Gastrocnemius medialis (tissue), 4 donors: ENCODE results near the gene LMNTD2. TPM values are rescaled to one million over a fixed set of nuclear protein-coding genes. Genes with fewer than 3 reads are reported as not detected.

ENCODE experiments used
- ATAC-seq, 2 donors: fragments of 150-250 bp; one replicate each; pipeline ENCODE4 v1.9.1; 2016
- DNase-seq, 2 donors: peaks; one replicate each; pipeline ENCODE4 v3.0.0-alpha.2; 2019
- H3K27ac ChIP-seq, 4 donors: fragments of 200-600 bp; sonication (generic); 1 replicate in 1 of 4; 2 replicates in 3 of 4; pipeline ENCODE4 v1.5.1; 2016 to 2018; ENCODE audit warnings: mild to moderate bottlenecking in 2 of 4, moderate library complexity in 1 of 4
- H3K27me3 ChIP-seq, 3 donors: fragments of 200-600 bp; sonication (generic) in 2 of 3; 1 replicate in 1 of 3; 2 replicates in 2 of 3; pipeline versions ENCODE4 v1.5.1 to v1.6.0; 2016 to 2019; ENCODE audit warnings: mild to moderate bottlenecking in 1 of 3, moderate library complexity in 1 of 3
- H3K36me3 ChIP-seq, 2 donors: fragments of 200-600 bp; sonication (generic) in 1 of 2; one replicate each; pipeline ENCODE4 v1.5.1; 2017 to 2018
- H3K4me1 ChIP-seq, 2 donors: fragments of 200-600 bp; sonication (generic) in 1 of 2; one replicate each; pipeline ENCODE4 v1.5.1; 2016 to 2017; ENCODE audit warnings: mild to moderate bottlenecking in 2 of 2
- H3K4me3 ChIP-seq, 4 donors: fragments of 200-600 bp; sonication (generic) in 3 of 4; 1 replicate in 1 of 4; 2 replicates in 3 of 4; pipeline ENCODE4 v1.5.1; 2016 to 2019; ENCODE audit warnings: mild to moderate bottlenecking in 2 of 4
- H3K9me3 ChIP-seq, 3 donors: fragments of 200-600 bp; sonication (generic) in 2 of 3; 1 replicate in 1 of 3; 2 replicates in 2 of 3; pipeline ENCODE4 v1.5.1; 2016 to 2019
- POLR2A ChIP-seq, 2 donors: fragments of 450-650 bp; IDR thresholded peaks; one replicate each; pipeline ENCODE4 v1.6.1; 2017; ENCODE audit warnings: antibody characterized with exemption in 2 of 2, mild to moderate bottlenecking in 2 of 2, moderate library complexity in 2 of 2
- in situ Hi-C, 4 donors: fragments of 200-750 bp; cut with MboI; loops; one replicate each; pipeline versions ENCODE4 v1.15.0 to v1.8.0; 2017; ENCODE audit warnings: low sequenced_read_pairs in 4 of 4
- intact Hi-C: fragments of 100-400 bp; cut with DNase I; formaldehyde crosslinking; loops from one replicate; pipeline ENCODE4 v1.15.1; 2023; ENCODE audit warnings: low total_unique reads
- total RNA-seq, 4 donors: library from RNA; depleted of rRNA; stranded (reverse); fragments of >200 nt; gene quantifications; one replicate each; pipeline versions ENCODE4 v1.1.0 to v1.2.3, GENCODE V29; 2016
- TF ChIP-seq, protein P1 (sequence below), 5 experiments: fragments of 450-650 bp in 3 of 5; fragments of 200-600 bp in 2 of 5; sonication (generic) in 2 of 5; IDR thresholded peaks in 4 of 5; conservative IDR thresholded peaks in 1 of 5; 1 replicate in 4 of 5; 2 replicates in 1 of 5; pipeline ENCODE4 v1.5.1; 2016 to 2019; ENCODE audit warnings: antibody characterized with exemption in 5 of 5, mild to moderate bottlenecking in 3 of 5, moderate library complexity in 3 of 5

LMNTD2 gene
- total RNA-seq, 4 donors from 2014 or later: 0.13 to 1.5 TPM; not detected in 2

DNA sequence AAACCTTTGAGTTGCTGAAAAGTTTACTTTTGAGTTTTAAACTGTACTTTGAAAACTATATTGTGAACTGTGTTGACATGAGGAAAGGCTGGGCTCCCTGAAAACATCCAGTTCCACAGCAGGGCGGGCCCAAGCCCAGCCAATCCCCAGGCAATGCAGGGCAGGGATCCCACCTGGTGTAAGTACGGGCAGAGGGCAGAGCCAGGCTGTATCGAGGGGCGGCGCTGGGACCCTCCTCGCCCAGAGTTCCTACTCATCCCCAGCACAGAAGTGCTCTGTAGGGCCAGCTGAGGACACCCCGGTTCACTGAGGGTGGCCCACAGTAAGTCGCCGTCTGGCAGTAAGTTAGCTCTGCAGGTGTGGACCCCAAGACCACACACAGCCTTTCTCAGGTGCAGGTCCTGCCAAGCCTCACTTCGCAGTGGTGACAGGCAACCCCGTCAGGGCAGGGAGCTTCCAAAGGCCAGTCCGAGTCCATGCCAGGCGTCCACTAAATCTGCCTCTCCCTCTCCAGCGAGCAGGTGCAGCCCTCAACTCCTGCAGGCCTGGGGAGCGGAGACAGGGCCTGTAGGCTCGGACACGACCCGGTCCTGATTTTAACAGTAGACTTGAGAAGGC is 6.6 kb upstream of the LMNTD2 start:
- in situ Hi-C loops (loop anchor here (25.0 kb wide), 2 partner anchors 145 to 170 kb away; partner anchors contain the start of genes EPS8L2 (in 3 of the 4) and TALDO1 (in 1 of the 4)), intact Hi-C loops (loop anchor here (5.0 kb wide), 3 partner anchors 60 to 240 kb away; partner anchors contain the start of genes DEAF1, PIDD1, RNH1 and RPLP2)
- Histone ChIP-seq H3K4me3 (peak overlapping the region in 2 of 4 donors; percentile 56 to 59), H3K27ac (peak overlapping the region; percentile 81 to 97 (median 86)), H3K36me3 (no peaks in the 10 kb centered on the region), H3K9me3 (no peaks in the 10 kb centered on the region), H3K4me1 (peaks cover 8 to 15% of the 10 kb centered on the region in 2 donors), H3K27me3 (no peaks in the 10 kb centered on the region)
- no peak for ATAC-seq
- no peak for DNase-seq
- TF ChIP-seq, protein P1, sequence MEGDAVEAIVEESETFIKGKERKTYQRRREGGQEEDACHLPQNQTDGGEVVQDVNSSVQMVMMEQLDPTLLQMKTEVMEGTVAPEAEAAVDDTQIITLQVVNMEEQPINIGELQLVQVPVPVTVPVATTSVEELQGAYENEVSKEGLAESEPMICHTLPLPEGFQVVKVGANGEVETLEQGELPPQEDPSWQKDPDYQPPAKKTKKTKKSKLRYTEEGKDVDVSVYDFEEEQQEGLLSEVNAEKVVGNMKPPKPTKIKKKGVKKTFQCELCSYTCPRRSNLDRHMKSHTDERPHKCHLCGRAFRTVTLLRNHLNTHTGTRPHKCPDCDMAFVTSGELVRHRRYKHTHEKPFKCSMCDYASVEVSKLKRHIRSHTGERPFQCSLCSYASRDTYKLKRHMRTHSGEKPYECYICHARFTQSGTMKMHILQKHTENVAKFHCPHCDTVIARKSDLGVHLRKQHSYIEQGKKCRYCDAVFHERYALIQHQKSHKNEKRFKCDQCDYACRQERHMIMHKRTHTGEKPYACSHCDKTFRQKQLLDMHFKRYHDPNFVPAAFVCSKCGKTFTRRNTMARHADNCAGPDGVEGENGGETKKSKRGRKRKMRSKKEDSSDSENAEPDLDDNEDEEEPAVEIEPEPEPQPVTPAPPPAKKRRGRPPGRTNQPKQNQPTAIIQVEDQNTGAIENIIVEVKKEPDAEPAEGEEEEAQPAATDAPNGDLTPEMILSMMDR (IDR thresholded peaks at IDR 0.05 in 4 of 5, conservative IDR thresholded peaks at IDR 0.05 in 1 of 5): no peak
- TF ChIP-seq POLR2A (IDR thresholded peaks at IDR 0.05): no peak

DNA sequence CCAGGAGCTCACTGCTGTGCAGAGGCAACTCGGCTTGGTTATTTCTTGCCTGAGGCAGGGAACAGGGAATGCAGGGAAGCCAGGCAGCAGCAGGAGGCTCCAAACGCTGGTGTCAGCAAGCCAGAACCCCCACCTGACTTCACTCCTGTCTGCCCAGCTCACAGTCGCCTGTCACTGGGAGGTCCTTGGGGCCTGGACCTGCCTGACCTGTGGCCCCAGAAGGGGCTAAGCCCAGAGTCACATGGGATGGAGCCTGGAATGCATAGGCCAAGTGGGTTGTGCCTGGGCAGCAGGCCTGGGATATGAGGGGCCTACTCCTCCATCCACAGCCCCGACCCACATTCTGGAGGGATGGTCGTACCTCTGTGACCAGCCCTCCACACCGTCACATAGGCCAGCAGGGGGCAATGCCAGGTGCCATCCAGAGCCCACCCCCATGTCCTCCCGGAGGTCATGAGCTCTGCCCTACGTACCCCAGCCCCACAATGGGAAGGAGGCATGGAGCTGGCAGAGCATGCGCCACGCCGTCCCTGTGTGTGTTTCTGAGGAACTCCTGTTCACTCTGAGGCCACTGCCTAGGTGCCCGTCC is 5.5 kb upstream of the LMNTD2 start:
- intact Hi-C loops (loop anchor here (5.0 kb wide), 3 partner anchors 59 to 241 kb away; partner anchors contain the start of genes DEAF1, PIDD1, RNH1 and RPLP2), in situ Hi-C loops (loop anchor here (25.0 kb wide), 2 partner anchors 146 to 171 kb away; partner anchors contain the start of genes EPS8L2 (in 3 of the 4) and TALDO1 (in 1 of the 4))
- H3K9me3 ChIP-seq: no peaks in the 10 kb centered on the region
- H3K27ac ChIP-seq: no peak overlapping the region
- no peaks in the 10 kb centered on the region for H3K27me3 ChIP-seq
- no peak overlapping the region for H3K4me3 ChIP-seq
- H3K4me1 ChIP-seq: peaks cover 8 to 18% of the 10 kb centered on the region in 2 donors
- no peak for ATAC-seq
- DNase-seq: no peak
- no peaks in the 10 kb centered on the region for H3K36me3 ChIP-seq
- TF ChIP-seq, protein P1 (IDR thresholded peaks at IDR 0.05 in 4 of 5, conservative IDR thresholded peaks at IDR 0.05 in 1 of 5): no peak

DNA sequence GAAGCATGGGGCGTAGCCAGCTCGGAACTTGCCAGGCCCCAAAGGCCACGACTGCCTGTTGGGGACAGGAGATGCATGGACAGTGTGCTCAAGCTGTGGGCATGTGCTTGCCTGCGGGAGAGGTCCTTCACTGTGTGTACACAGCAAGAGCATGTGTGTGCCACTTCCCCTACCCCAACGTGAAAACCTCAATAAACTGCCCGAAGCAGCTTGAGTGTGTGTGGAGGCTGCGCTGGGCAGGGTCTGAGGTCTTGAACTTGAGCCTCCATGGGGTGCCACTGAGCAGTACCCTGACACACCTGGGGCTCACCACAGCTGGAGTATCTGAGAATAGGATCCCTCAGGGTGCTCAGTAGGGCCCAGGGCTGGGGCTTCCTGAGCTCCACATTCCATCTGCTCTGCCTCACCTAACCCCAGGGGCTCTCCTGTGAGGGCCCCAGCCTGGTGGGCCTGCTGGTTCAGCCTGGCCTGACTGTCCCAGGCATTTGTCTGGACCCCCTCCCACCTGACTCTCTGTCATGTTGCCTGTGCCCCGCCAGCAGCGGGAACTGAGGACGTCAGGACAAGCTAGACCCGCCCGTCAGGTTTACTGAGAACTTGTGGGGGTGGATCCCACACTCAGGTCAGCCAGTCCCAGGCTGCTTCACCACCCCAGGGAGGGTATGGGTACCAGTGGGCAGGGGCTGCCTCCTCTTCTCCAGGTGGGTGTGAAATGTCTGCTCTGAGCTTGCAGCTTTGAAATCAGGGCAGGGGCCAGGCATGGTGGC is 3.5 kb upstream of the LMNTD2 start:
- no peak for ATAC-seq
- in situ Hi-C loops (loop anchor here (25.0 kb wide), 2 partner anchors 148 to 173 kb away; partner anchors contain the start of genes EPS8L2 (in 3 of the 4) and TALDO1 (in 1 of the 4)), intact Hi-C loops (no loop called here)
- peaks cover 5 to 19% of the 10 kb centered on the region in 2 donors for H3K4me1 ChIP-seq
- TF ChIP-seq, protein P1 (IDR thresholded peaks at IDR 0.05 in 4 of 5, conservative IDR thresholded peaks at IDR 0.05 in 1 of 5): no peak
- TF ChIP-seq POLR2A (IDR thresholded peaks at IDR 0.05): no peak
- no peaks in the 10 kb centered on the region for H3K36me3 ChIP-seq
- H3K27me3 ChIP-seq: peaks cover 1 to 4% (median 2%) of the 10 kb centered on the region in 3 donors
- no peak overlapping the region for H3K4me3 ChIP-seq
- DNase-seq: no peak
- H3K27ac ChIP-seq: no peak overlapping the region
- no peaks in the 10 kb centered on the region for H3K9me3 ChIP-seq

- Histone ChIP-seq H3K9me3 (no peaks in the 10 kb centered on the region), H3K4me3 (no peak overlapping the region), H3K27me3 (peaks cover 4 to 7% (median 7%) of the 10 kb centered on the region in 3 donors), H3K4me1 (peaks cover 5 to 17% of the 10 kb centered on the region in 2 donors), H3K27ac (no peak overlapping the region), H3K36me3 (no peaks in the 10 kb centered on the region)
- intact Hi-C loops (no loop called here), in situ Hi-C loops (loop anchor here (25.0 kb wide), 2 partner anchors 149 to 174 kb away; partner anchors contain the start of genes EPS8L2 (in 3 of the 4) and TALDO1 (in 1 of the 4))
- TF ChIP-seq, protein P1 (IDR thresholded peaks at IDR 0.05 in 4 of 5, conservative IDR thresholded peaks at IDR 0.05 in 1 of 5): no peak
- TF ChIP-seq POLR2A (IDR thresholded peaks at IDR 0.05): no peak
- no peak for DNase-seq
- no peak for ATAC-seq
These were observed 2.7 kb upstream of the LMNTD2 start for GRCh38 chr11:563066-563811.
